T-helper 1 cell (primary cell): ENCODE measurements around the gene SPTLC2.
"Not testable (repeated sequence)": the region's sequence is repeated elsewhere in the genome, so short reads cannot be mapped to it uniquely, and the experiment has no call there.

ENCODE experiments used
- DNase-seq, 5 donors: peaks; one replicate each; pipeline ENCODE4 v3.0.0-alpha.2; 2012 to 2020

Gene SPTLC2

DNA sequence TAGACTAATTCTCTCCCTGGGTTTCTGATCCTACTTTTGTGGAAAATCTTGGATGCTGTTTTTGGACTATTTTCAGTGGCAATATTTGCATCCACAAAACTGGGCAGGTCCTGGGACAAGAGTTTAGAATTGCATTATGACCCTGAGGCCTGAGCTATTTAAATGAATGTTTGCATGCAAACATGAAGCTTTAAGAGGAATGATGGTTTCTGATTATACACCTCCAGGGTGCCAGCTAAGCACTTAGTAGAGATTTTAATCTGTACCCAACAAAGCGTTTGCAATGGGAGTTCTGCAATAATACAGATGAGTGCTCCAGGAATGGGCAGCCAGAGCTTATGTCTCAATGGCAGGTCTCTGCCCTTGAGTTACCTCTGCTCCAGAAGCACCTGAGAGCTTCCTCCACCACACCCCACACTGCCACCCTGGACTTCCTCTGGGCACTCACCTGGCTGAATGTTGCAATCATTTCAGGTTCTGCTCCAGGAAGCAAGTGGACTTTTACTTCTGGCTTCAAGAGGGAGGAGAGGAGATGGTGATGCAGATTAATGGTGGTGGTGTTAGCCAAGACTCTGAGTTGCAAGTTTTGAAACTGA is 6.0 kb upstream of the SPTLC2 start:
- DNase-seq = no peak

DNA sequence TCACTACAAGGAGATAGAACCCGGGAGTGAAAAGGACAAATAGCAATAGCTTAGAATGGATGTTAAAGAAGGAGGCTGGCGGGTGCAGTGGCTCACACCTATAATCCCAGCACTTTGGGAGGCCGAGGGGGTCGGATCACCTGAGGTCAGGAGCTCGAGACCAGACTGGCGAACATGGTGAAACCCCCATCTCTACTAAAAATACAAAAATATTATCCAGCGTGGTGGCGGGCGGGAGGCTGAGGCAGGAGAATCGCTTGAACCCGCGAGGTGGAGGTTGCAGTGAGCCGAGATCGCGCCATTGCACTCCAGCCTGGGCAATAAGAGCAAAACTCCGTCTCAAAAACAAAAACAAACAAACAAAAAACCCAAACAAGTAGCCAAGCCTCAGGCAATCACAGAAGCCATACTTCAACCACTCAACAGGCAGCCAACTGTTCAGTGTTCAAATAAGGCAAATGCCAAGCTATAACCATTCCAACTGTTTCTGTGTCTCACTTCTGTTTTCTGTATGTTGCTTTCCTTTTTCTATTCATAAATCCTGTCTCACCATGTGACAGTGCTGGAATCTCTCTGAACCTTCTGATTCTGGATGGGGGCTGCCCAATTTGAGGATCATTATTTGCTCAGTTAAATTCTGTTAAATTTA is 3.9 kb upstream of the SPTLC2 start:
- DNase-seq = no peak

DNA sequence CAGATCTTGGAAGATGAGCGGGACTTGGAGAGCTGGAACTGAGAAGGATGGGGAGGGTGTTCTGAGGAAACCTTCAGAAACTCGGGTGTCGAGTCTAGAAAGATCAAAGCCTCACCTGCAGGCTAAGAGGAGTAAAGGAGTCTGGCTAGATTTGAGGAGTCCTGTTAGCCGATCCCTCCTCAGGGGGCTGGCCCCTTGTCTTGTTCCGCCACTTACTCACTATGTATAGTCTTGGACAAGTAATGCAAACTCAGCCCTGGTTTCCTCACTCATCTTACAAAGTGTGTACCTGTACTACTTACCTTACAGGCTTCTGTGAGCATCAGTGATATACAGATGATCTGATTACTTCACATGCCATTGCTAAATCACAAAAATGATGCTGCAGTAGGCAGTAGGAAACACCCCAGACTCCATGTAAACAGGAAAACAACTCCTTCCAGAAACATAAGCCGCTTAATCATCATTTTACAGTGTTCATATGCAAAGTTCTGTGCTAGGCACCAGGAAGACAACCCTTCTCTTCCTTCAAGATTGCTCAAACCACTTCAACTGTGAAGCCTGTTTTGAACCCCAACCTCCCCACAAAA is 2.0 kb upstream of the SPTLC2 start:
- no peak for DNase-seq

DNA sequence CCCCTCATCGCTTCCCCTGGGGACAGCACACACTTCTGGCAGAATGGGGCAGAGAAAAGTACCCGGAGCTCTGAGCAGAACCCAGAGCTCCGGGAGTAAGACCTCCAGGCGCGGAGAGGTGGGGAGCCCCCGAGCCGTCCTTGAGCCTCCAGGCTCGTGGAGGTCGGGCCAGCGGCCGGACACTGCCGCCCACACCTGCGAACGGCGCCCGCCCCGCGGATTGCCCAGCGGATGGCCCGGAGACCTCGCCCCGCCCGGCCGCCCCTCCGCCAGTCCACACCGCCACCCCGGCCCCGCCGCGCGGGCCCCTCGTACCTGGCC is 344 bp downstream of the SPTLC2 start:
- peak in 2 of 5 donors; percentile 4 to 9 for DNase-seq

DNA sequence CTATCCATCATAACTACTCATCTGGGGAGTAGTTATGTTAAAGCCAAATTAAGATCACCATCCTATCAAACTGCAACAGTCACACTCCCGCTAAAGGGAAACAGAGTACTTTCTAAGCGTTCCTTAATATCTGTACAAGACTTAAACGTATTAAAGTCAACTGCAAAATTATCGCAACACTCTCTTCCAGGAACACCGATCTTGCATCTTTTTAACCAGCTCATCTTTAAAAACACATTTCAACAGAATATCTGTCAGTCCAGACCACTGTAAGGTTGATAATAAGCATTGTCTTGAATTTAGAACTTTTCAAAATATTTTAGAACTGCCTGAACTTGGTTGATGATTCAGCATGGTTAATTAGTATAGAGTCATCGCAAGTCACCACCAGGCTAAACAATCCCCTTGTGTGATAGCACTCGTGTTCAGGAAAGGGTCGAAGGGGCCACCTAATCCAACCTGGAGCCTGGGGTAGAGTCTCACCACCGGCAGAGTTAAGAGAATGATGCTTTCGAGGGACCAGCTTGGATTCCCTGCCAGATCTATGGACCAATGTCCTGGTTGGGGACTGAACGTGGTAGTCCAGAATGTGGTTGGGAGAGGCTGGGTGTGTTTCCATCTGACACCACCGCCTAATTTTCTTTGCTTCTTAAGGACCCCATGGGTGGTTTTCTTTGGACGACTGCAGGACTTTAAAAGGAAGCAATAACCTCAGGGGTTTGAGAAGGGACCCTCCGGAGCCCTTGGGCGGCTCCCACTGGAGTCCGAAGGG is 890 bp downstream of the SPTLC2 start:
- peak in 2 of 5 donors; percentile 4 to 9 for DNase-seq

DNA sequence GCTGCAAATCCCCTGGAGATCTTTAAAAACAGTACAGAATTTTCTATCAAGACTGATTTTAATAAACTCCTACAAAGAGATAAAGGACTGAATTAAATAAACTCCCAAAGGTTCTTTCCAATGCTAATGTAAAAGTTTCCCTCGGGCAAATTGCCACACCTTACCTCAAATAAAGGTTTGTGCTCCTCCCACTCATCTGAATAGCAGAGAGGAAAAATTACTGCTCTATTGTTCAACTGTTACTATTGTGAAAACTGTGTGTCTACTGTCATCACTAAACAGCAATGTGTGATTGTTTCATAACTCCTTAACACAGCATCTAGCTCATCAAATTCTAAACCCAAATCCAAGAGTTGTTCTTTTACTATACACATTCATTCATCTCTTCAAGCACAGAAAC is 3.2 kb downstream of the SPTLC2 start:
- no peak for DNase-seq

DNA sequence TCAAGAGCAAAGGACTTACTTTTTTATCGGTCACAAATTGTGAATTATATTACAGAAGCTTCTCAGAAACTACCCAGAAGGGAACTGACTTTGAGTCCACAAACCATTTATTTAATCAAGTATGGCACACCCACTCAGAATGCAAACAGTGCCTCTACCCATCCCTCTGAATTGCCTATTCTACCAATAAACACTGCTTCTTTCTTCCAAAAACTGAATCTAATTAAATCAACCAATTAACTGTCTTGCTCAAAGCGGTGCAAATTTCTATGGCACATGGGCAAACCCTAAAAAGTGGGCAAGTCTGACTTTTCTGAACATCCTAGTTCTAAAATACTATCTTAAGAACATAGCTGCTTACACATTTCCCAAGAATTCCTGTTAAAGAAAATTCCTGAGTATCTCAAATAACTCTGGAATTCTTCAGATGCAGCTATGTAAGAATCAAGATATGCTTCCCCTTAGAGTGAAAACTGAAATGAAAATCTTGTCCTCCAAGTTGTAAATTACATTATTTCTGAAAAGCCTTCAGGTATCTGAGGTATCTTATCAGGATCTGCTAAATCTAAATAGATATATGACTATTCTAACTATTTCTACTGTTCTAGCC is 4.3 kb downstream of the SPTLC2 start:
- DNase-seq = no peak

DNA sequence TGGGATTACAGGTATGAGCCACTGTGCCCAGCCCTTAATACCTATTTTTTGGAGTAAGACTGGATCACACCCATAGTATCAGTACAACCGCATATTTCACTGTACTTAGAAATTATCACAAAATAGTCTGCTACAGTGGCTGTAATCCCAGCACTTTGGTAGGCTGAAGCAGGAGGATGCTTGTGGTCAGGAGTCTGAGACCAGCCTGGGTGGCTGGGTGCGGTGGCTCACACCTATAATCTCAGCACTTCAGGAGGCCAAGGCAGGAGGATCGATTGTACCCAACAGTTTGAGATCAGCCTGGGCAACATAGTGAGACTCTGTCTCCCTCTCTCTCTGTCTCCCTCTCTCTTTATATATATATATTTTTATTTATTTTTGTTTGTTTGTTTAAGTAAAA is 5.9 kb downstream of the SPTLC2 start:
- no peak for DNase-seq

GRCh38 chr14:77609922-77610321 is 6.5 kb downstream of the SPTLC2 start:
- DNase-seq = no peak

DNA sequence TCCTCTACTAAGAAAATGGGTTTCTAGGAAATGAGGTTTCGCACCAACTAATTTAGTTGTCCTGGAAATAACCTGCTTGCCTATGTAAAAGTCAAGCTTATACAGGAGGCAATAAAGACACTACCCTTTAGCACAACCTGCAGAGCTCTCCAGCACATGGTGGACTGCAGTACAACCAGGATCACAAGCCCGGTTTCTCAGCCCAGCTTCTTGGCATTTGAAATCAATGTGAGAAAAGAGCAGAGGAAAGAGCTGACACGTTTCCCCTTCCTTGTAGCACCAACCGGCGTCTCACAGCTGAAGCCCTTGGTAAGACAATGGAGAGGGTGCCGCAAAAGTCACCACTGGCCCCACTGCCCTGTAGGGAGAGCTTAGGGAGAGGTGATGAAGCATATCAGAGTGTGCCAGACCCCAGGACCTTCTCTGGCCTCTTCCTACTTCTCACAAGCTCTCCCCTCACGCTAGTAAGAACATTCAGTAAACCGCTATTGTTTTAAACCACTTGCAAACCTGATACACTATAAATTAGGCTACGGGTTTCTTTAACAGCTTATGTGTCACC is 8.6 kb downstream of the SPTLC2 start:
- peak in 1 of 5 donors; percentile 45 for DNase-seq

DNA sequence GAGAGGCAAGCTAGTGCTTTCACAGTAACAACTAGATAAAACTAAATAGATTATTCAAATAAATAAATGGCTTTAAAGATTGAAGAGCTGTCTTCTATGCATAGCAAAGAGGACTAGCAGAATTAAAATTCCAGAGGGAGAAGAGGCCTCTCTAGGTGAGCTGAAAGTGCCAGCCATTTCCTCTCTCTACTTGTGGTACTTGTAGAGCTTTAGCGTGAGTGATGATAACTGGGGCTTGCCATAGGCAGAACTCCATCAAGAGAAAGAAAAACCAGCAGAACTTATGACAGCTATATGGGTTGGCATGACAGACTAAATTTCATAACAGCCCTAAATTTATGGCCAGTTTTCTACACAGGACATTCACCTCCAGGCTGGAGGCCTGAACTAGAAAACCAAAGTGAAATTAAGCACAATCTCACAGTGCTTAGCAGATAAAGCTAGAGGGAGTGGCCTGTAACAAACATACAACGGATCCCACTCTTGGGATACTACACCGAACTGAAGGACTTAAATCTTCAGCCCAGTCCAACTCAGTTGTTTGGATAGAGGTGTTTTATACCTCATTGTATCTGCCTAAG is 11.0 kb downstream of the SPTLC2 start:
- no peak for DNase-seq

DNA sequence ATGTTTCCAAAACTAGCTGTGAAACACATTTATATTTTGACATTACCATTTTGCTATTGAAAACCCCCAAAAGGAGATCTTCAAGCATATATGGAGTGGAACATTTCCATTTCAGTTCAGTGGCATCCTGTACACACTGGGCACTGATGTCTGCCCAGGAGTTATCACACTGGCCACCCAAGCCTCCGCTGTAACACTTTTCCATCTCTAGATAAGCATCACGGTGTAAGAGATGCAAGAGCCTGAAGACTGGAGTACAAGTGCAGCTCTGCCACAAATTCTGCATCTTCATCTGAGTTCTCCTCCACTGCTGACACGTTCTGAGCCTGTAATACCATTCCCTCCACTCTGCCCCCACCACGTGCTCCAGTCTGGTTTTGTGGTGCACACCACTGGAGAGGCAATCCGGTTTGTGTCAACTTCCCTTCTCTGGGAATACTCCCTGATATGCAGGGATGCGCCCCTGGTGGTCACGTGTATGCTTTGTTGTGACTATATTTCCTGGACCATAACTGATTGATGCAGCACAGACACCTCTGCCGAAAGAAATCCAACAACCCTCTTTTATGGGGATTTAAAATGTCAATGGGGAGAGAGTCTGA is 12.7 kb downstream of the SPTLC2 start:
- no peak for DNase-seq

DNA sequence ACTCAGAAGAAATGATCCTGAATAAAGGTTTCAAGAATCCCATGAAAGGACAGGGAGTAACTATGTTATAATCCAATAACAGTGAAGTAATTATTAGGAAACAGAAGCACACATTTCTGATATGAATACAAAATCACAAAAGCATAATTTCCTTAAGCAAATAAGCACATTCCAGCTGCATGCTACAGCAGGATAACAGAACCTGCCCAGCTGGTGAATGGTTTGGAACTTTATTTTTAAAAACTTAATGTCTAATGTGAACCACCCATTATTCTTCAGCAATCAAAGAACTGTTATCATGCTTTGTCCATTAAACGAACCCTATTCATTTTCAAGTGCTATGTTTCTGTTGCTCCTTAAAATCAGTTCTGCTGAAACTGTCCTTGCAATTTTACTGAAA is 13.4 kb downstream of the SPTLC2 start:
- no peak for DNase-seq

GRCh38 chr14:77601846-77602619 is 14.4 kb downstream of the SPTLC2 start:
- no peak for DNase-seq

DNA sequence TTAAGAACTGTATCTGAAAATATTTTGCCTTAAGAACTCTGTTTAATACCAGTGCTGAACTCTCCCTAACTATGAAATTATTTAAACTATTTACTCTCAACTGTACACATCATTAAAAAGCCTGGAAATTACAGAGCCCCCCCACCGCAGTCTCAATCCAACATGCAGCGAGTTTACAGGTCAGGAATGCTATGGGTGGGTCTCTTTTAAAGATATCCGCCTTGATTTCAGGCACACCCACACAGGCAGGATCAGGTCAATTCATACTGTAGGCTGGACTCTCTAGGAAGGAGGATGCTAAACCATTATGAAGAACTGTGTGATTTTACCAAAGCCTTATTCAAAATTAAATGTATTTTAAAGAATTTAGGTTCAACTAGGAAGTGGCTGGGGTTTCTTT is 16.5 kb downstream of the SPTLC2 start:
- no peak for DNase-seq

- peak in 3 of 5 donors; percentile 17 to 26 (median 21) for DNase-seq
These were observed 17.9 kb downstream of the SPTLC2 start for GRCh38 chr14:77598366-77599070.

DNA sequence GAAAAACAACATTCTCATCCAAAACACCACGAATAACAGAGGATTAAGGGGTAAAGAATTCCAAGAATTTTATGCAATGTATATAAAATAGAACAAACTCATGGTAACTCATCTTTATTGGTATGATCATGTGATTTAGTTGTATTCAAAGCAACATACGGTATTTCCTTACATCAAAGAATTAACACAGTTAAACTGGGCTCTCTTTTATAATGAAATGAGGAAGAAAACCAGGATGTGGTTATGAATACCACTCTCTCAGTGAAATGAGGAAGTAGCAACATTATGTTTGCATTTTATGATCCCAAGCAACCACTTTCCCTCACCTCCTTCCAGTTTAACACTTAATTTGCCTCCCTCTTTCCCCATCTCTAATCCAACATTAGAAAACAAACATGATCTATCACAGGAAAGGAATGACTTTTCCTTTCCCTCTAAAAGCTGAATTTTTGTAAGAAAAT is 22.9 kb downstream of the SPTLC2 start:
- peak in 1 of 5 donors; percentile 30 for DNase-seq

- DNase-seq = no peak
These were observed 25.5 kb downstream of the SPTLC2 start for GRCh38 chr14:77590845-77591485.

- no peak for DNase-seq
These were observed 27.3 kb downstream of the SPTLC2 start for GRCh38 chr14:77589099-77589498.

DNA sequence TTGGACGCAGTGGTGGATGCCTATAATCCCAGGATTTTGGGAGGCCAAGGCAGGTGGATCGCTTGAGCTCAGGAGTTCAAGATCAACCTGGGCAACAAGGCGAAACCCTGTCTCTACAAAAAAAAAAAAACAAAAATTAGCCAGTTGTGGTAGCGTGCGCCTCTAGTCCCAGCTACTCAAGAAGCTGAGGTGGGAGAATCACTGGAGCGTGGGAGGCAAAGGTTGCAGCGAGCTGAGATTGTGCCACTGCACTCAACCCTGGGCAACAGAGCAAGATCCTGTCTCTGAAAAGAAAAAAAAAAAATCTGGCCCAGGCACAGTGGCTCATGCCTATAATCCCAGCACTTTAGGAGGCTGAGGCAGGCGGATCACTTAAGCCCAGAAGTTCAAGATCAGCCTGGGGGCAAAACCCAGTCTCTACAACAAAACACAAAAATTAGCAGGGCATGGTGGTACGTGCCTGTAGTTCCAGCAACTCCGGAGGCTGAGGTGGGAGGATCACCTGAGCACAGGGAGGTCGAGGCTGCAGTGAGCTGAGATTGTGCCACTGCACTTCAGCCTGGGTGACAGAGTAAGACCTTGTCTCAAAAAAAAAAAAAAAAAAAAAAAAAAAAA is 27.9 kb downstream of the SPTLC2 start:
- not testable (repeated sequence) for DNase-seq
